NB4 (cell line): ENCODE data around the gene NYAP2.

Experiments used
- DNase-seq: peaks from one replicate; pipeline ENCODE4 v3.0.0; 2010; ENCODE audit warnings: low read depth
- H3K4me3 ChIP-seq: one replicate; pipeline ENCODE4 v1.5.1; 2011; ENCODE audit warnings: mild to moderate bottlenecking, low read depth, low read length, moderate library complexity
- MAX ChIP-seq: IDR thresholded peaks from 2 replicates; pipeline ENCODE4 v1.6.1; 2011; ENCODE audit warnings: low read depth, low read length
- MYC ChIP-seq: IDR thresholded peaks from 2 replicates; pipeline ENCODE4 v1.6.1; 2011; ENCODE audit warnings: low read depth, low read length
- POLR2A ChIP-seq: IDR thresholded peaks from 2 replicates; pipeline ENCODE4 v1.6.1; 2011; ENCODE audit warnings: mild to moderate bottlenecking; ENCODE audit not compliant: insufficient read length; ENCODE audit errors: extremely low read depth
- TF ChIP-seq, protein P1 (sequence below): IDR thresholded peaks from one replicate; pipeline ENCODE4 v1.5.1; 2012; ENCODE audit warnings: low read depth, low read length

NYAP2 gene

GRCh38 chr2:225399504-225399903, at the start of gene NYAP2:
NYAP2 (plus strand) TSS chr2:225399710; CDS start chr2:225408881, 9,171 bp downstream.
- TF ChIP-seq MYC, result no peak
- TF ChIP-seq POLR2A, result no peak
- TF ChIP-seq, protein P1, sequence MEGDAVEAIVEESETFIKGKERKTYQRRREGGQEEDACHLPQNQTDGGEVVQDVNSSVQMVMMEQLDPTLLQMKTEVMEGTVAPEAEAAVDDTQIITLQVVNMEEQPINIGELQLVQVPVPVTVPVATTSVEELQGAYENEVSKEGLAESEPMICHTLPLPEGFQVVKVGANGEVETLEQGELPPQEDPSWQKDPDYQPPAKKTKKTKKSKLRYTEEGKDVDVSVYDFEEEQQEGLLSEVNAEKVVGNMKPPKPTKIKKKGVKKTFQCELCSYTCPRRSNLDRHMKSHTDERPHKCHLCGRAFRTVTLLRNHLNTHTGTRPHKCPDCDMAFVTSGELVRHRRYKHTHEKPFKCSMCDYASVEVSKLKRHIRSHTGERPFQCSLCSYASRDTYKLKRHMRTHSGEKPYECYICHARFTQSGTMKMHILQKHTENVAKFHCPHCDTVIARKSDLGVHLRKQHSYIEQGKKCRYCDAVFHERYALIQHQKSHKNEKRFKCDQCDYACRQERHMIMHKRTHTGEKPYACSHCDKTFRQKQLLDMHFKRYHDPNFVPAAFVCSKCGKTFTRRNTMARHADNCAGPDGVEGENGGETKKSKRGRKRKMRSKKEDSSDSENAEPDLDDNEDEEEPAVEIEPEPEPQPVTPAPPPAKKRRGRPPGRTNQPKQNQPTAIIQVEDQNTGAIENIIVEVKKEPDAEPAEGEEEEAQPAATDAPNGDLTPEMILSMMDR, result no peak
- DNase-seq, result no peak
- H3K4me3 ChIP-seq, result no peak within 1 kb of the TSS

DNA sequence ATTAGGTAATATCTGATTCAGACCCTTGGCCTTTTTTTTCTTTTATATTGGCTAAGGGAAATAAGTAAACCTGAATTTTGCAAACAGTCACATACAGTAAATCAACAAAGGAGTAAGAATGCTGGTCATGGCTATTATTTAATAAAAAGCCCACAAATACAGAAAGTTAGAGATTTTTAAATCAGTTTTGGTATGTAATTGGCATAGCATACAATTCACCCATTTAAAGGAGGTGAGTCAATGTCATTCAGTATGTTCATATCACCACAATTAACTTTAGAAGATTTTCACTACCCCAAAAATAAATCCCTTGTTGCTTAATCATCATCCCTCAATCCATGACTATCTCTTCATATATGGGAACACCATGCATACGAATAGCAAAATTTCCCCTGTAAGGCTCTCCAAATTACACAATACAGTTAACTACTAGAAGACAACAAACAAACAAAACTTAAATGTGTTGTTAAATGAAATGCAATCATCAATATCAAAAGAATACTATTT, 45.9 kb upstream of the NYAP2 start:
- DNase-seq, result no peak
- TF ChIP-seq MAX (no peak), MYC (no peak), POLR2A (no peak)
- TF ChIP-seq, protein P1, result no peak
- H3K4me3 ChIP-seq, result no peak overlapping the region

DNA sequence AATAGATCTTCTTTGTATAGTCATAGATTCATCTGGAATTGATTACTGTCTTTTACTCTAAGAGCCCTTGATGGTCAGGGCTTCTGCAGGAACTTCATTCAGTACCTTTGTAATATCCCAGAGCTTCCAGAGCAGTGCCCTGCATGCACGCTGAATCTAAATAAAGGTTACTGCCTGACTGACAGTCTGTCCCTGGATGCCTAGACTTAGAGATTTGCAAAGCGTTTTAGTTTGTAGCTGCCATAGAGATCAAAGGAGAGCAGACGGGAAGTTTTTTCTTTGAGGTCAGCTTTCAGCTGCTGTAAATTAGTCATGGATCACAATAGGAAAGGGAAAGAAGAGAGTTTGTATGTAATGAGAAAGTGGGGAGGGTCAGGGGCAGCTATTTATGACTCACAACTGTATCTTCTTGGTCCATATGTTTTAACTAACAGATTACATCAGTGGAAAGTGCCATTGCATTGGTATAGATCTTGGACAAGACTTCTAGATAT, 45.2 kb upstream of the NYAP2 start:
- no peak for DNase-seq
- TF ChIP-seq POLR2A (no peak), MYC (no peak), MAX (no peak)
- TF ChIP-seq, protein P1, result no peak

GRCh38 chr2:225355788-225356187, 43.7 kb upstream of the NYAP2 start:
- no peak for DNase-seq
- no peak overlapping the region for H3K4me3 ChIP-seq
- no peak for TF ChIP-seq POLR2A
- no peak for TF ChIP-seq MAX
- TF ChIP-seq, protein P1, result no peak
- no peak for TF ChIP-seq MYC

More for the DNA sequence above, 45.2 kb upstream of the NYAP2 start:
- H3K4me3 ChIP-seq, result no peak overlapping the region

- TF ChIP-seq POLR2A, result no peak
- no peak for DNase-seq
- no peak overlapping the region for H3K4me3 ChIP-seq
These were observed 32.8 kb upstream of the NYAP2 start for GRCh38 chr2:225366731-225367130.

- no peak for DNase-seq
- no peak overlapping the region for H3K4me3 ChIP-seq
- no peak for TF ChIP-seq MAX
- no peak for TF ChIP-seq POLR2A
- TF ChIP-seq MYC, result no peak
- TF ChIP-seq, protein P1, result no peak
These were observed 32.0 kb upstream of the NYAP2 start for GRCh38 chr2:225367482-225367881.
